Esophagus squamous epithelium (tissue), 5 donors: ENCODE results near the gene CRYZL1. TPM values are rescaled to one million over a fixed set of nuclear protein-coding genes. Genes with fewer than 3 reads are reported as not detected.

ENCODE experiments used
- DNase-seq: peaks from one replicate; lab custom pipeline; 2025; lab: John Stamatoyannopoulos, UW
- H3K27ac ChIP-seq, 4 donors: fragments of 200-600 bp; sonication (generic); one replicate each; pipeline ENCODE4 v1.5.1; 2016 to 2019; ENCODE audit warnings: mild to moderate bottlenecking in 1 of 4
- H3K27me3 ChIP-seq, 4 donors: fragments of 200-600 bp; sonication (generic); 1 replicate in 3 of 4; 2 replicates in 1 of 4; pipeline versions ENCODE4 v1.5.1 to v1.6.0; 2017 to 2021; ENCODE audit warnings: antibody characterized with exemption in 1 of 4
- H3K36me3 ChIP-seq, 3 donors: fragments of 200-600 bp; sonication (generic); one replicate each; pipeline ENCODE4 v1.5.1; 2016 to 2019
- H3K4me1 ChIP-seq, 3 donors: fragments of 200-600 bp; sonication (generic); one replicate each; pipeline ENCODE4 v1.5.1; 2017 to 2019
- H3K4me3 ChIP-seq, 4 donors: fragments of 200-600 bp; sonication (generic); 1 replicate in 3 of 4; 2 replicates in 1 of 4; pipeline ENCODE4 v1.5.1; 2016 to 2019; ENCODE audit warnings: mild to moderate bottlenecking in 2 of 4, moderate library complexity in 1 of 4
- H3K9me3 ChIP-seq, 3 donors: fragments of 200-600 bp; sonication (generic); one replicate each; pipeline ENCODE4 v1.5.1; 2016 to 2019
- POLR2A ChIP-seq, 4 donors: fragments of 450-650 bp; IDR thresholded peaks; one replicate each; pipeline ENCODE4 v1.6.1; 2017; ENCODE audit warnings: antibody characterized with exemption in 4 of 4, mild to moderate bottlenecking in 4 of 4, moderate library complexity in 3 of 4
- WGBS, 2 donors: methylation state at CpG; one replicate each; pipeline ENCODE4 v1.1.5; 2018; 5-methylcytosine and 5-hydroxymethylcytosine counted together
- intact Hi-C: fragments of 100-400 bp; cut with DNase I; formaldehyde crosslinking; loops from one replicate; pipeline ENCODE4 v1.15.0; 2022
- total RNA-seq, 4 donors: library from RNA; depleted of rRNA; stranded (reverse); fragments of >200 nt; gene quantifications; one replicate each; pipeline ENCODE4 v1.1.0, GENCODE V29; 2016
- TF ChIP-seq, protein P1 (sequence below), 6 experiments: fragments of 450-650 bp in 4 of 6; fragments of 200-600 bp in 2 of 6; sonication (generic) in 2 of 6; IDR thresholded peaks; one replicate each; pipeline ENCODE4 v1.5.1; 2016 to 2019; ENCODE audit warnings: antibody characterized with exemption in 6 of 6, mild to moderate bottlenecking in 4 of 6, moderate library complexity in 4 of 6
- donor health status: DM: yes; HTN: yes; CAD: no.

Gene CRYZL1
- total RNA-seq, 4 donors from 2014 or later: 7.9 to 25.7 (median 15.3) TPM

DNA sequence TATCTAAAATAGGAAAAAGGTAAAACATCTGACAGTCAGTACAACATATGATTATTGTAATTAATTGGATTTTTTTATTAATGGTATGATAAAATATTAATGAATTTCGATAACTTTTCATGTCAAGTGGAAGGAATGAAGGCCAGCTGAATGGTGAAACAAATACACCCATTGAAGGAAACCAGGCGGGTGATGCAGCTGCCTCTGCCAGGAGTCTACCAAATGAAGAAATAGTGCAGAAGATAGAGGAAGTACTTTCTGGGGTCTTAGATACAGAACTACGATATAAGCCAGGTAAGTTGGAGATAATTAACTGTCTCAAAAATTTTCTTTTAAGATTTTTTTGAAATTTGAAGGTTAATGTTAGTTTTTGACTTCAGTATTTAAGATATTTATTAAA is 95.5 kb downstream of the CRYZL1 start:
- DNase-seq: no peak
- peaks cover 6 to 45% (median 11%) of the 10 kb centered on the region in 3 donors for H3K4me1 ChIP-seq
- H3K27ac ChIP-seq: no peak overlapping the region
- no peaks in the 10 kb centered on the region for H3K9me3 ChIP-seq
- H3K4me3 ChIP-seq: no peak overlapping the region
- intact Hi-C loops: no loop called here
- 59 to 60% methylated on average over 3 of the region's 3 CpGs for WGBS, 2 donors
- no peaks in the 10 kb centered on the region for H3K27me3 ChIP-seq
- peaks cover 11 to 50% (median 30%) of the 10 kb centered on the region in 3 donors for H3K36me3 ChIP-seq
- TF ChIP-seq, protein P1, sequence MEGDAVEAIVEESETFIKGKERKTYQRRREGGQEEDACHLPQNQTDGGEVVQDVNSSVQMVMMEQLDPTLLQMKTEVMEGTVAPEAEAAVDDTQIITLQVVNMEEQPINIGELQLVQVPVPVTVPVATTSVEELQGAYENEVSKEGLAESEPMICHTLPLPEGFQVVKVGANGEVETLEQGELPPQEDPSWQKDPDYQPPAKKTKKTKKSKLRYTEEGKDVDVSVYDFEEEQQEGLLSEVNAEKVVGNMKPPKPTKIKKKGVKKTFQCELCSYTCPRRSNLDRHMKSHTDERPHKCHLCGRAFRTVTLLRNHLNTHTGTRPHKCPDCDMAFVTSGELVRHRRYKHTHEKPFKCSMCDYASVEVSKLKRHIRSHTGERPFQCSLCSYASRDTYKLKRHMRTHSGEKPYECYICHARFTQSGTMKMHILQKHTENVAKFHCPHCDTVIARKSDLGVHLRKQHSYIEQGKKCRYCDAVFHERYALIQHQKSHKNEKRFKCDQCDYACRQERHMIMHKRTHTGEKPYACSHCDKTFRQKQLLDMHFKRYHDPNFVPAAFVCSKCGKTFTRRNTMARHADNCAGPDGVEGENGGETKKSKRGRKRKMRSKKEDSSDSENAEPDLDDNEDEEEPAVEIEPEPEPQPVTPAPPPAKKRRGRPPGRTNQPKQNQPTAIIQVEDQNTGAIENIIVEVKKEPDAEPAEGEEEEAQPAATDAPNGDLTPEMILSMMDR (IDR thresholded peaks at IDR 0.05): no peak
- no peak for TF ChIP-seq POLR2A (IDR thresholded peaks at IDR 0.05)

DNA sequence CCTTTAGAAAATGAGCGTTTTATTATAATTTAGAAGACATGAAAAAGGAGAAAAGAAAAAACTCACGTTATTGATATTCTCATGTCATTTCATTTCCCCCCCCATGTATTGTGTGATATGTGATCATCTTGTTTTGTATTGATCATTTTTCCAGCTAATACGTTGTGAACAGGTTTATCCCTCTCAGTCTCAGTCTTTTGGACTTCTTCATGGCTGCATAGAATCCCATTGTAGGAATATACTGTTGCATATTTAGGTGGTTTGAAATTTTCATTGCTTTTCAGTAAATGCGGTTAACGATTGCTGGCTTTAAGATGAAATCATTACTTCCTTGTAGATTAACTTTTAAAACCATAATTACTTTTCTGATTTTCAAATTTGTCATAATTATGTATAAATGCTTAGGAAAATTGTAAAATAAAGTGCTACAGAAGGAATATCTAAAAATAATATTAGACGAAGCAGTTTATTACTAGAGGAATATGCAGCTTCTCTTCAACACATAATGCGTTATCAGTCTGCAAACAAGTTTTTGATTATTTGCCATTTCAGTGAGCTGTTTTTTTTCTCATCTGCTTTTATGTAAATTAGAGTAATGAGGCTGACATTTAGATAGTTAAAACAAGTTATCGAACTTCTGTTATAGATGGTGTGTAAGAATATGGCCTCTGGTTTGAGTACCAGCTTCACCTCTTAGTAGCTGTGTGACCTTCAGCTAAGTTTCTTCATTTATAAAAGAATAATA is 96.9 kb downstream of the CRYZL1 start:
- Histone ChIP-seq H3K4me3 (peak overlapping the region; percentile 74 to 90 (median 80)), H3K27me3 (no peaks in the 10 kb centered on the region), H3K9me3 (no peaks in the 10 kb centered on the region), H3K27ac (peak overlapping the region in 2 of 4 donors; percentile 99 to 100), H3K36me3 (peaks cover 0 to 35% (median 15%) of the 10 kb centered on the region in 3 donors), H3K4me1 (peaks cover 16 to 57% (median 19%) of the 10 kb centered on the region in 3 donors)
- DNase-seq: no peak
- WGBS, 2 donors: 3 to 7% methylated on average over 8 of the region's 8 CpGs
- no peak for TF ChIP-seq POLR2A (IDR thresholded peaks at IDR 0.05)
- TF ChIP-seq, protein P1 (IDR thresholded peaks at IDR 0.05): no peak
- intact Hi-C loops: no loop called here

DNA sequence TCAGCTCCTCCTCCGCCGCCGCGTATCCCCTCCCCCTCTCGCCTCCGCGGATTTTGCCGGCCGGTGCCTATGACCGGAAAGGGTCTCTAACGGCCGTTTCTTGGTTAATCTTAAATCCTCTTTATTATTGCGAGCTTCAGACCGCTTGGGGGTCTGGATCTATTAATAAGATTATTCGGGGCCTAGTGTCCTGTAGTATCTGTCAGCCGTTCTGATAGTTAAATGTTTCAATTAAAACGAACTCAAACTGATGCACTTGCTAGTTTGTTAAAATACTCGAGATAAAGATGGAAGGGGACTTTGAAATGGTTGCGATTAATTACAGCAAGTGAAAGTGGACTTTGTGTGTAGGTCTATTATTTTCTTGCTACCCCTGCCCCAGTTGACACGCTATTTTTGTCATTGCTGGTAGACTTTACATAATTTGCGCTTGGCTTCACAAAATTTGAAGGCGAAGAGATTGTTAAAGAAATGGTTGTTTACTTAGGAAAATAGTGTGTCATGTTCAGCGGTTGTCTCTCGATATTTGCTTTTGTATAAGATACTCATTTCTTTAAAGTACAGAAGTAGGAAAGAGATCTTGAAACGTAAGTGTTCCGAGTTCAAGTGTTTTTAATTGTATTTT is 97.9 kb downstream of the CRYZL1 start:
- peak overlapping the region; percentile 99 to 100 (median 99) for H3K27ac ChIP-seq
- no peaks in the 10 kb centered on the region for H3K9me3 ChIP-seq
- no peaks in the 10 kb centered on the region for H3K27me3 ChIP-seq
- intact Hi-C loops: no loop called here
- no peak for DNase-seq
- TF ChIP-seq, protein P1 (IDR thresholded peaks at IDR 0.05): no peak
- no peak for TF ChIP-seq POLR2A (IDR thresholded peaks at IDR 0.05)
- 1% methylated on average over 26 of the region's 26 CpGs for WGBS, 2 donors
- H3K36me3 ChIP-seq: peaks cover 0 to 34% (median 9%) of the 10 kb centered on the region in 3 donors
- peak overlapping the region; percentile 74 to 90 (median 80) for H3K4me3 ChIP-seq
- H3K4me1 ChIP-seq: peaks cover 16 to 55% (median 19%) of the 10 kb centered on the region in 3 donors

- Histone ChIP-seq H3K4me1 (peaks cover 16 to 50% (median 19%) of the 10 kb centered on the region in 3 donors), H3K36me3 (peaks cover 0 to 34% (median 17%) of the 10 kb centered on the region in 3 donors), H3K27ac (peak within 1 kb of the TSS; percentile 99 to 100 (median 99)), H3K9me3 (no peaks in the 10 kb centered on the region), H3K4me3 (peak within 1 kb of the TSS; percentile 74 to 90 (median 80)), H3K27me3 (no peaks in the 10 kb centered on the region)
- WGBS, 2 donors: 0% methylated on average over 28 to 36 of the region's 57 CpGs
- intact Hi-C loops: no loop called here
- TF ChIP-seq, protein P1 (IDR thresholded peaks at IDR 0.05): no peak
- peak in 3 of 4 donors; percentile 88 to 95 (median 92) for TF ChIP-seq POLR2A (IDR thresholded peaks at IDR 0.05)
- peak; percentile 95 for DNase-seq
Observed at GRCh38 chr21:33542640-33543504, 98.7 kb downstream of the CRYZL1 start, which contains the start of gene SON. TSS of gene SON (plus strand) at chr21:33543038. CDS start at chr21:33543093, 55 bp downstream.
